NCI-H146 (cell line): Measurements from ENCODE around the gene BCL7A.
"Not testable (repeated sequence)": the region's sequence is repeated elsewhere in the genome, so short reads cannot be mapped to it uniquely, and the experiment has no call there.

Experiments used
- DNase-seq: peaks from one replicate; lab custom pipeline; 2025; lab: John Stamatoyannopoulos, UW

BCL7A gene

DNA sequence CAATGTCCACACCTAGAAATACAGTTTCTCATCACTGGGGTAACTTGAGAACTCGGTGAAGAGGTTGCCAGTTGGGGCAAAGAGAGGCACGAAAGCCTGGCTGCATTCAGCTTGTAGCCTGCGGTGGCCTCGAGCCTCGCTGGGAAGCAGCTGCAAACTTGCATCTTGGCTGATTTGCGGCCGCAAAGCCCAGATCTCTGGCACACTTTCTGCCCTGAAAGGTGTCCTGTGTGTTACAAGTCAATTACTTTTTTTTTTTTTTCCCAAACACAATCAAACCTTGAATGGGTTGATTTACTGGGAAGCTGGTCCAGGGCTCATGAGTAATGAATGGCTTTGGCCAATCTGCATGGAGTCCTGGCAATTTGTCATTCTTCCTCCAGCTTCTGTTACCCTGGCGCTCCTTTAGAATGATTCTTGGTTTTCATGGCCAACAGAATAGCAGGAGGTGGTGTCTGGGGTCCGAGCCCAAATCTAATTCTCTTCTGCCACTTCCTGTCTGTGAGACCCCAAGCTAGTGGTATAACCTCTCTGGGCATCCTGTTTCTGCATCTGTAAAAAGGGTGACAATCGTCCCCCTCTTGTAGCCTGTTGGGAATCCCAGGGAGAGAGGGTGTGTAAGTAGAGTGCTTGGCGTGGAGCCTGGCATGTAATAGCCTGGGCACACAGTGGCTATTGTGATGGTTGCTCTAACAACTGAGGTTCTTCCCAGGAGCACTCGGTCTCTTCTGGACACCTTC lies 6.7 kb downstream of the BCL7A start:
- no peak for DNase-seq

DNA sequence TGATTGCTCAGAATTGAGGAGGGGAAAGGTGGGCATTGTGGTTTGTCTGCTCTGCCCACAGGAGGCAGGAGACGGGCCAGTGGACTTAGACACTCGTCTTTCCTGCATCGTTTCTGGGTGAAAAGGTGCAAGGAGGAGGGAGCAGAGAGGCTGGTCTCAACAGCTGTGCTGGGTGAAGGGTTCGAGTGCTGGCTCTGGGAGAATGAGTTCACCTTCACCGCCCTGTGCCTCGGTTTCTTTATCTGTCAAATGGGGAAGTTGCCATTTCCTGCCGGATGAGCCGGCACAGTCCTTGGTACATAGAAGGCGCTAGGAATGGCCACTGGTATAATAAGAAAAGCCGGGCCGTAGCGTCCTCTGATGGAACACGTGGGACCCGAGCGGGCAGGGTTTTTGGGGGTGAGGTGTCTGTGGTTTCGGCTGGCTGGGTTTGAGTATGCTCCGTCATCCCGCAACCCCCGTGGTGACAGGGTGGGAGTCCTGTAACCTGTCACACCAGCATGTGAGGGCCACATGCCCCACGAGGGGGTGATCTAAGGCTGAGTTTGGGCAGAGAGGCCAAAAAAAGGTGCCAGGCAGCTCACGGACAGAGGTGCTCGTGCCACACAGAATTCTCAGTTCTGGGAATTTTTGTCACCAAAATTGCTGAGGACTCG lies 7.3 kb downstream of the BCL7A start:
- DNase-seq: no peak

DNA sequence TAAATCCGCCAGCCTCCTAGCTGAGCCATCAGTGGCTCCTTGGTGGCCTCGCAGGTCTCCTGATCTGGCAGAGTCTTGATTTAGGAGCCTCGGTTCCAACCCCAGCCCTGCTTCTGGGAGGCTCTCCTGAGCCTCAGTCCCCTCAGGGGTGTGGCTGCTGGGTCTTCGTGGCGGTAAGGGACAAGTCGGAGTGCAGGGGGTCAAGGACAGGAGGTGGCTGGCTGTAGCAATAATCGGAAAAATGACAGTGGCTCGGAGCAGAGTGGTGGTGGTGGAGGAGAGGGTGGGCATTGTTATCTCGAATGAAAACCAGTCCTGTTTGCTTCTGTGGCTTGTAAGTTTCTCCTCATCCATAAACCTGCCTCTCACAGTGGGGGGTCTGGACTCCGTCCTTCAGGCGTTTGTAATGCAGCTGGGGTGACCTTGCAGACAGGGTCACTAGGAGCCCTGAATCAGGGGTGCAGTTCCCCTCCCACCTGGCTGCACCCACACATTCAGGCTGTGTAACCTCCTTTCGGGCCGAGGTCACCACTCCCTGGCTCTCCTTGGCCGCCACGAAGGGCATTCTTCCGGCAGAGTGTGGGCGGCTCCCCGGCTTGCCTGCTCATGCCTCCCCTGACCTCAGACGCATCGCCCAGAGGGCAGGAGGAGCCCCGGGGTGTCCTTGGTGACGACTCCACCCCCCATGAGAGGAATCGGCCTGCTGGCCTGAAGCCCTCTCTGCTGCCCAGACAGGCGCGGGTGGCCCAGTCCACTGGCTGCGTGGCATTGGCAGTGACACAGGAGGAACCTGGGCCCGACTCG lies 8.1 kb downstream of the BCL7A start:
- no peak for DNase-seq

DNA sequence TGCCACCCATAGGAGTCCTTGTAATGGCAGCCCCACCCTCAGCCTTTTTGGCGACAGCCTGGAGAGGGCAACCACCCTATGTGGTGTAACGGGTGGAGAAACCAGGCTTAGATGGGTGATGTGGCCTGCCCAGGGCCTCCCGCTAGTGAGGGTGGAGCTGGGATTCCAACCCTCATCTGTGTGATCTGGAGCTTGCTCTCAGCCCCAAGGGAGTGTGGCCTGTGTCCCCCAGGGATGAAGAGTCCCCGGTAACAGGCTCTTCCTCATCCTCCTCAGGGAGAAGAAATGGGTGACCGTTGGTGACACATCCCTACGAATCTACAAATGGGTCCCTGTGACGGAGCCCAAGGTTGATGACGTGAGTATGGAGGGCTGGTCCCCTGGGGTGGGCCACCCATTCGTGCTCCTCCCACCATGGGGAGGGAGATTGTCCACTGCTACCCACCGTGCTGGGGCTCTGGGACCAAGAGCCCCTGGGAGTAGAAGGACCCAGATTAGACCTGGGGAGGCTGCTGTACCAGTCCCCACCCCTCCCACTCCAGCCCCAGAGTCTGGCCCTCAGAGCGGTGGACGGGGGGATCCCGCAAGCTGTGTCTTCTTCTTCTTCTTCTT lies 8.8 kb downstream of the BCL7A start:
- DNase-seq: no peak

DNA sequence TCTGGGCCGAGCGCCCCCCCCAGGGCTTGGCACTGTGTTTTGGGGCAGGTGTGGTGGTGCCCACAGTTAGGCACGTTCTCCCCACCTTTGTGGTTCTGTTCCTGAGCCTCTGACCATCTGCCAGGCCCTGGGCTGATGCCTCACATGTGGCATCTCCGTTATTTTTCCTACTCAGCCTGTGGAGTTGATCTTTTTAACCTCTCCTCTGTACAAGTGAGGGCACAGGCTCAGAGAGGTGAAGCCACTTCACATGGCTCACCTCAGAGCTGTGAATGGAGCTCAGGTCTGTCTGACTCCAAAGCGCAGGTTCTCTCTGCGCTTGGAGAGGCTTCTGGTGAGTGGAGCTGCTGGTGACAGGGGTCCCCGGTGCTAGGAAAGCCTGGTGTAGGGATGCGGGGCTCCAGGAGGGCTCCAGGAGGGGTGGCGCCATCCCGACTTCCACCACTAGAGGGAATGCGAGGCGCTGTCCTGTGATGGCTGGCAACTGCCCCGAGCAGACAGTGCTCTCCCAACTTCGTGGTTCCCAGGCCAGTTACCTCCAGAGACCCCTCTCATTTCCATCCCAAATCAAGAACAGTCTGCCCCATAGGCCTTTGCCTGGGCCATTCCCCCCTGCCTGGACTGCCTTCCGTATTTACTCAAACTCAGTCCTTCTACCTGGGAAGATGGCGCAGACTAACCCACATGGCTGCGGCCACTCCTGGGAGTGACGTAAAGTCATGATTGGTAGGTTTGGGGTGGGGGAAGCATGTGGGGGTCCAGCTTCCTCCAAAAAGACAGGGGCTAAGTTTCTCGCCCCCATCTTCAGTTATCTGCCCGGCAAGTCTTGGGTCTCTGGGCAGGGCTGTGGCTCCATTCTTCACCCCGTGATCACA lies 9.9 kb downstream of the BCL7A start:
- no peak for DNase-seq

DNA sequence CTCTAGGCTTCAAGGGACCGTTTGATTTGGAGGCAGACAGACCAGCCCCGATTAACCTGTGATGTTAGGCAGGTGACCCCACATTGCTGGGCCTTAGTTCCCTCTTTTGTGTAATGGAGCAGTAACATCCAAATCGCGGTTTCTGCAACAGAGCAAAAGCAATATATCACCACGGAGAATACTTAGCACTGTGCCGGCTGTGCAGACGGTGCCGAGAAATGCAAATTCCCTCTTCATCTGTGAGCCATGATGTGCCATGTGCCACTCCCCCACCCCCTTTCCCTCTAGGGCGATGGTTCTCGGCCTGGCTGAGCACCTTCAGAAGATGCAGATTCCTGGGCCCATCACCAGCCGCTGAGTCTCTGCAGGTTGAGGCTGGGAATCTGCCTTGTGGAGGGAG lies 10.9 kb downstream of the BCL7A start:
- DNase-seq: no peak

DNA sequence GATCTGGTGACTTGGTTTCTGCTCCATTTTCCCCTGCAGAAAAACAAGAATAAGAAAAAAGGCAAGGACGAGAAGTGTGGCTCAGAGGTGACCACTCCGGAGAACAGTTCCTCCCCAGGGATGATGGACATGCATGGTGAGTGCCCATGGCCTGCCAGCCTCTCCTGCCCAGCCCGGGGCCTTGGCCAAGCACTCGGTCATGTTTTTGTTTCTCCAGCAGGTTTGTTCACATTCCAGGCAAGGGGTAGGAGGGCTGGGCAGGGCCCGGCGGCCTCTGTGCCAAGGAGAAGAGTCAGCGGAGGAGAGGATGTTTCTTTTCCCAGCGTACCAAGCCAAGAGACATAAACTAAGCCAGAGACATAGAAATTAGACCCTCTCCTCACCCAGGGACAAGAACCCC lies 13.6 kb downstream of the BCL7A start:
- no peak for DNase-seq

DNA sequence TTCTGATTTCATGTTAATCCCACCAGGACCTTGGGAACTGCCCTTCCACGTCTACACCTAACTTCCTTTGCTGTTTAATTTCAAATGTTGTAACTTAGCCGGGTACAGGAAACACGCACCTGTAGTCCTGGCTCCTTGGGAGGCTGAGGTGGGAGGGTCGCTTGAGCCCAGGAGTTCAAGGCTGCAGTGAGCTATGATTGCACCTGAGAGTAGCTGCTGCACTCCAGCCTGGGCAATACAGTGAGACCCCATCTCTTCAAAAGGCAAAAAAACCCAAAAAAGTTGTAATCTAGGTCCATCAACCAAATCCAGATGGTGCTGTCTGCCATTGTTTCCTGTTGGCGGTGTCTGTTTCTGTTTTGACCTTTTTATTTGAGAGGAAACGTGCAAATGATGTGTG lies 14.5 kb downstream of the BCL7A start:
- DNase-seq: no peak

DNA sequence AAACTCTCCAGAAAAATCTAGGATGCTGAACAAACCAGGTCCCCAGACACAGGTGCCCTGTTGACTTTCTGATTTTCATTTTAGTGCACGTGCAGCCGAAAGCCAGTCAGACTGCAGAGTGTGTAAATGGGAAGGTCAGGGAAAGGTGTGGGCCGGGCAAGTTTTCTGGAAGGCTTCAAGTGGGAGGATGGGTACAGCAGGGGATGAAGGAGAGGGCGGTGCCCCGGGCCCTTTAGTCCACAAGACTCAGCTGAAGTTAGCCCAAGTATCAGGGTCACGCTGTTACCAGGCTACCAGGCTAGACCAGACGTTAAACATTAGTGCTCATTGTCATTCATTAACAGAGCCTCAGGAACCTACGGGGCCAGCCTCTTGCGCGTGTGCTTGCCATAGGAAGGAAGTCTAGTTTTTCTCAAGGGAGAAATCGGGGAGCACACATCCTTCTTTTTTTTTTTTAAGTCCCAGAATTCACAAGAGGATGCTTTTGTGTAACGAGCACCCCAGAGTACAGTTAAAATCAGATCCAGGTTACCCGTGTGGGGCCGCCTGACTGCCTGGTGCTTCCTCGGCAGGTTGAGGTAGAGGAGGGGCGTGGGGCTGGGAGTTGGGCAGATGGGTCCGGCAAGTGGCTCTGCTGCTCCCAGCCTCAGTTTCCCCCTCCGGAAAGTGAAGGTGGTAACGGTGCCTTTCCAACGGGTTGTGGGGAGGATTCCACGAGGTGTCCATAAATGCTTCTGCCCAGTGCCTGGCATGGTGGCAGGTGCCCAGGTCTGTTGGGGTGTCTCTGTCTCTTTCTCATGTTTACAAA lies 19.1 kb downstream of the BCL7A start:
- no peak for DNase-seq

DNA sequence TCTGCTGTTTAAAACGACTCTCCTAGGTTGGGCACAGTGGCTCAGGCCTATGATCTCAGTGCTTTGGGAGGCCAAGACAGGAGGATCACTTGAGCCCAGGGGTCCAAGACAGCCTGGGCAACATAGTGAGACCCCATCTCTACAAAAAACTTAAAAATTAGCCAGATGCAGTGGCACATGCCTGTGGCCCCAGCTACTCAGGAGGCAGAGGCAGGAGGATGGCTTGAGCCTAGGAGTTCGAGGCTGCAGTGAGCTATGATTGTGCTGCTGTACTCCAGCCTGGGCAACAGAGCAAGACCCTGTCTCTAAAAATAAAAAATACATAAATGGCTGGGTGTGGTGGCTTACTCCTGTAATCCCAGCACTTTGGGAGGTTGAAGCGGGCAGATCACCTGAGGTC lies 19.8 kb downstream of the BCL7A start:
- not testable (repeated sequence) for DNase-seq

DNA sequence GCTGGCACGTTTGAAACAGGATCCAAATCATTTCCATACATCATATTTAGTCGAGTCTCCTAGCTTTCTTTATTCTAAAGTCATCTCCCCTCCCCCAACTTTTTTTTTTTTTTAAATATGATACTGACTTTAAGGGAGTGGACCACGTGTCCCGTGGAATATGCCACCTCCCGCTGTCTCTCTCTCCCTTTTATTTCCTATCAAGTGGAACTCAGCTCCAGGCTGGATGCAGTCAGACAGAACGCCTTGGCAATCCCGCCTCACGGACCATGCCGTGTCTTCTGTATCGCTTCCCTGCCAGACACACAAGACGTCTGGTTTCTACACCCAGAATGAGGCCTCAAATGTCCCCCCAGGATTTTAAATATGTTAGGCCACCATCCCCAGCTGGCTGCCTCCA lies 21.2 kb downstream of the BCL7A start:
- DNase-seq: no peak

DNA sequence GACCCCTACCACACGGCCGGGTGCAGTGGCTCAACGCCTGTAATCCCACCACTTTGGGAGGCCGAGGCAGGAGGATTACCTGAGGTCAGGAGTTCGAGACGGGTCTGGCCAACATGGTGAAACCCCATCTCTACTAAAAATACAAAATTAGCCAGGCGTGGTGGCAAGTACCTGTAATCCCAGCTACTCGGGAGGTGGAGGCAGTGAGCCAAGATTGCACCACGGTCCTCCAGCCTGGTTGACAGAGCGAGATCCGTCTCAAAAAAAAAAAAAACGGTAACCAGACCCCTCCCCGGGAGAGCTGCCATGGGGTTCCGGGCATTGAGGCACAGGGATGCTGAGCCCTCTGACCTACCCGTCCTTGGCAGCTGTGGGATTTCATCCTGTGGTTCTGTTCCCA lies 21.8 kb downstream of the BCL7A start:
- no peak for DNase-seq

DNA sequence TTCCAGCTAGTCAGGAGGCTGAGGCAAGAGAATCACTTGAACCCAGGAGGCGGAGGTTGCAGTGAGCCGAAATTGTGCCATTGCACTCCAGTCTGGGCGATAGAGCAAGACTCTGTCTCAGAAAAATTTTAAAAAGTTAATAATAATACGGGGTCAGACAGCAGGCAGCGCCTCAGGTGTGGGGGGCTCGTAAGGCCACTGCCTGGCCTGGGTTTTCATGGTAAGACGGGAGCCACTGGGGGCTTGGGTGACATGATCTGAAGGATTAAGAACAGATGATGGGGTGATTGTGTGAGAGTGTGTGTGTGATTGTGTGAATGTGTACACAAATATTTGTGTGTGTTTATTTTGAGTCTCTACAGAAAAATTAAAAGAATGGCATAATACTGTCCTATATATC lies 23.6 kb downstream of the BCL7A start:
- no peak for DNase-seq

DNA sequence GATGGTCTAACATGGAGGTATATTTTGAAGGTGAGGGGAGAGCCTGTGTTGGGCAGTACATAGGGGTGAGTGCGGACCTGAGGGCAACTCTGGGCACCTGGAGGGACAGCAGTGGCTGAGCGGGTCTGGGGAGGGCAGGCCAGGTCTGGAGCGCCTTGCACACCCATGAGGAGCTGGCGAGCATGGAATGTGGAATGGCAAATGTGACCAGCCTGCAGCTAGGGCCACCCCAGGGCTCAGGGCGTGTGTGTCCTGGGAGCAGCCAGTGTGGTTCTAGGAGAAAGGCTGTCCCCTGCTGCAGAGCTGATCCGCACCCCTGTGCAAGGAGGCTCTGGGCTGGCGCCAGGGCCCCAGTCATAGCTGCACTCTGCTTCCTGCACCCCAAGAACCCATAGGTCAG lies 24.5 kb downstream of the BCL7A start:
- DNase-seq: no peak

DNA sequence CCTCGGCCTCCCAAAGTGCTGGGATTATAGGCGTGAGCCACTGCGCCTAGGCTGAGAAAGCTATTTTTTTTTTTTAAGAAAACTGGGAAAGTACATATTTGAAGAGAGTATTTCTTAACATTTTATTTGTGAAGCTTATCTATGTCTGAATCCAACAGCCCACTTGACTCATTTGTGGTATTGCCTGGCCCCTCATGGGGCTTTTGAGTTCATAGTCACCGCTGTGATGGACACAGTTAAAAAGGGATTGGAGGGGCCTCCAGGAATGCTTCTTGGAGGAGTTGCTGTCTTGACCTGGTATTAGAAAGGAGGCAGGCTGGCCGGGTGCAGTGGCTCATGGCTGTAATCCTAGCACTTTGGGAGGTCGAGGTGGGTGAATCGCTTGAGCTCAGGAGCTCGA lies 26.5 kb downstream of the BCL7A start:
- no peak for DNase-seq

DNA sequence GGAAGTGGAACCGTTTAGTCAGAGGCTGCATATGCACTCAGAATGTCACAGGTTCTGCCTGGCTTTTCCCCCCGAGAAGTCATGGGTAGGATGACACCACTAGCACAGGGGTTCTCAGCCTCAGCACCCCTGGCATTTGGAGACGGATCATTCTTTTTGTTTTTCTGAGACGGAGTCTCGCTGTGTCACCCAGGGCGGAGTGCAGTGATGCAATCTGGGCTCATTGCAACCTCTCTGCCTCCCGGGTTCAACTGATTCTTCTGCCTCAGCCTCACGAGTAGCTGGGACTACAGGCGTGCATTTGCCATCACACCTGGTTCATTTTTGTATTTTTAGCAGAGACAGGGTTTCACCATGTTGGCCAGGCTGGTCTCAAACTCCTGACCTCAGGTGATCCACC lies 28.1 kb downstream of the BCL7A start:
- no peak for DNase-seq

DNA sequence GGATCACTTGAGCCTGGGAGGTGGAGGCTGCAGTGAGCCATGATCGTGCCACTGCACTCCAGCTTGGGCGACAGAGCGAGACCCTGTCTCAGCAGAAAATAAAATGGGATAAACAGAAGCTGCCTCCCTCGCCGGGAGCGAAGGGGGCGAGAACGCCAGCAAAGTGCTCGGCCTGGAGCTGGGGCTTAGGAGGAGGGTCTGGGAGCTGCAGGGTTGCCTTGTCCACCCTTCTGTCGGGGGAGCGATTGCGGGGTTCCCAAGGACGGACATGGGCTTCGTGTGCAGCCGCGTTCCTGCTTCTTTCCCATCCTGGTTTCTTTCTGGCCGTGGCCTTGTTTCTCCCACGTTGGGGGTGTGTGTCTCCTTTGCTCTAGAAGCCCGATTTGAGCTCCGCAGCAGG lies 29.0 kb downstream of the BCL7A start:
- DNase-seq: no peak

DNA sequence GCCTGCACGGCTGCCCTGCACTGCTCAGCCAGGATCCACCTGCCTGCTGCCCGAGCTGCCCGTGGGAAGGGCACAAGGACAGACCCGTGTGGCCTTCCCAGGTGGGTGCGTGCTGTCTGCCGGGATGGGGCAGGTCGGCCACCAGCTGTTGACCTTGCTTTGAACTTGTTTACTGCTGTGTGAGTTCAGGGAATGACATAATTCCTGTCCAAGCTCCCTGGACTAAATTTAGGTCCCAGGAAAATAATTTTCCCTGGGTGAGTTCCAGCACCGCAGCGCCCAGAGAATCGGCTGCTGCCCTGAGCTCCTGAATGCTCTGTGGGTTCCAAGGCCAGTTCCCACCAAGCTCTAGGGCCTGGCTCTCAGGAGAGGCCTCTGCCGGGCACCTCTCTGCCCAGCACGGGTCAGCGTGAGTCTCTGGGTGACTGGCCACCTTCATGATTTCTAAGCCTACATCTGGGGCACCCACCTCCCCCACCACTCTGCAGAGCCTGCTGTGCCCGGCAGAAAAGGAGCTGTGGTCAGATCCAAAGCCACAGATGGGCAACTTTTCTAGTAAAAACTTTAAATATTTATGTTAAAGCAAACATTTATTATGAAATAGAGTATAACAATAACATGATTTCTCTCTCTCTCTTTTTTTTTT lies 29.7 kb downstream of the BCL7A start:
- DNase-seq: no peak

DNA sequence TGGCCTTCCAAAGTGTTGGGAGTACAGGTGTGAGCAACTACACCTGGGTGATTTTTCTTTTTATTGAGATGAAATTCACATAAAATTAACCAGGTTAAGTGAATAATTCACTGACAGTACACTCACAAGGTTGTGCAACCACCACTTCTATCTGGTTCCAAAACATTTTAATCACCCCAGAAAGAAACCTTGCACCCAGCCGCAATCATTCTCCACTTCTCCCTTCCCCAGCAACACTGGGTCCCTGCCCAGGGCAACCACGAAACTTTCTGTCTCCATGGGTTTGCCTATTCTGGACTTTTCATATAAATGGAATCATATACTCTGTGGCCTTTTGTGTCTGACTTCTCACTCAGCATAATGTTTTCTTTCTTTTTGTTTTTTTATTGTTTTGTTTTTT lies 30.6 kb downstream of the BCL7A start:
- DNase-seq: no peak

DNA sequence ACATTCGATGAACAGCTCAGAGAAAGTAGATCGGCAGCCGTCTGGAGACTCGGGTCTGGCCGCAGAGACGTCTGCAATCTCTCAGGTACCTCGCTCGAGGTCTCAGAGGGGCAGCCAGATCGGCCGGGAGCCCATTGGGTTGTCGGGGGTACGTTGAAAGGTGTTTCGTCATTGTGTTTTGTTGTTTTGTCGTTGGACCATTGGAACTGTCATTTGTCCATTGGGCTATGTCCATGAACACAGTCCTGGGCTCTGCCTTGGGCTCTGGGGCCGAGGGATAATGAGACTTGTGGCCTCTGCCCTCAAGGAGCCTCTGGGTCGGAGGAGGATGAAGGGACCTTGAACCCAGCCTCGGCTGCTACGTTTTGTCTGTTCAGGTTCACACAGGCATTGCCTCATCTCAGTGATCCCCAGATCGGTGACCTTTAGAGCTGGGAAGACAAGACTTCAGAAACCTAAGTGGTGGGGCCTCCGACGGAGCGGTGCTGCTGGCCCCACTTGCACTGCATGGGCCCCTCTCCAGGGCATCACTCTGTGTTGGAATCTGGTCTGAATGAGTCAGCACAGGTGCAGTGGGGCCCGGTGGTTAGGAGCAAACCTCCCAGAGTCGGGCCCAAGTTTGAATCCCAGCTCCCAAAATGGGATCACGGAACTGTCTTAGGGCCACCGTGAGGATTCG lies 33.3 kb downstream of the BCL7A start:
- no peak for DNase-seq
